Effector memory CD4-positive, alpha-beta T cell (primary cell): ENCODE measurements around the gene CRMP1.

Experiments
- DNase-seq, 3 donors: peaks; one replicate each; pipeline ENCODE4 v3.0.0-alpha.2; 2020
- H3K27ac ChIP-seq: 2 replicates; pipeline ENCODE4 v1.7.0; 2013; ENCODE audit warnings: mild to moderate bottlenecking, low read length, moderate library complexity; ENCODE audit not compliant: insufficient read depth, poor library complexity, severe bottlenecking
- H3K27me3 ChIP-seq: replicated peaks from 2 replicates; pipeline ENCODE4 v1.7.0; 2013; ENCODE audit warnings: mild to moderate bottlenecking, low read length; ENCODE audit not compliant: insufficient read depth, control insufficient read depth, poor library complexity, severe bottlenecking
- H3K36me3 ChIP-seq: 2 replicates; pipeline ENCODE4 v1.7.0; 2013; ENCODE audit warnings: mild to moderate bottlenecking, low read length, moderate library complexity; ENCODE audit not compliant: control insufficient read depth, insufficient read depth
- H3K4me1 ChIP-seq: 2 replicates; pipeline ENCODE4 v1.7.0; 2013; ENCODE audit warnings: low read length, mild to moderate bottlenecking; ENCODE audit not compliant: control insufficient read depth, insufficient read depth, poor library complexity, severe bottlenecking
- H3K4me3 ChIP-seq: 2 replicates; pipeline ENCODE4 v1.7.0; 2013; ENCODE audit warnings: low read length, low read depth, mild to moderate bottlenecking; ENCODE audit not compliant: insufficient read depth, poor library complexity, severe bottlenecking
- H3K9me3 ChIP-seq: 2 replicates; pipeline ENCODE4 v1.7.0; 2013; ENCODE audit warnings: mild to moderate bottlenecking, low read length, moderate library complexity; ENCODE audit not compliant: control insufficient read depth

The CRMP1 gene

GRCh38 chr4:5881340-5881739, 11.5 kb downstream of the CRMP1 start:
- Histone ChIP-seq H3K4me3 (no peak overlapping the region), H3K9me3 (no peaks in the 10 kb centered on the region), H3K4me1 (no peaks in the 10 kb centered on the region), H3K36me3 (no peaks in the 10 kb centered on the region), H3K27me3 (peaks cover 8% of the 10 kb centered on the region), H3K27ac (no peak overlapping the region)
- DNase-seq: no peak

GRCh38 chr4:5878359-5878758, 14.5 kb downstream of the CRMP1 start:
- no peak overlapping the region for H3K27ac ChIP-seq
- H3K4me3 ChIP-seq: no peak overlapping the region
- H3K9me3 ChIP-seq: no peaks in the 10 kb centered on the region
- no peaks in the 10 kb centered on the region for H3K36me3 ChIP-seq
- H3K4me1 ChIP-seq: no peaks in the 10 kb centered on the region
- no peak for DNase-seq
- H3K27me3 ChIP-seq: no peaks in the 10 kb centered on the region

- Histone ChIP-seq H3K27me3 (no peaks in the 10 kb centered on the region), H3K9me3 (no peaks in the 10 kb centered on the region), H3K36me3 (no peaks in the 10 kb centered on the region), H3K4me3 (no peak overlapping the region), H3K4me1 (no peaks in the 10 kb centered on the region), H3K27ac (no peak overlapping the region)
- DNase-seq: no peak
Observed at GRCh38 chr4:5877392-5877791, 15.5 kb downstream of the CRMP1 start.

- H3K4me3 ChIP-seq: no peak overlapping the region
- no peak overlapping the region for H3K27ac ChIP-seq
- H3K36me3 ChIP-seq: no peaks in the 10 kb centered on the region
- H3K9me3 ChIP-seq: no peaks in the 10 kb centered on the region
- no peaks in the 10 kb centered on the region for H3K27me3 ChIP-seq
- no peak for DNase-seq
- H3K4me1 ChIP-seq: no peaks in the 10 kb centered on the region
Observed at GRCh38 chr4:5874811-5875449, 18.0 kb downstream of the CRMP1 start.

- Histone ChIP-seq H3K27me3 (no peaks in the 10 kb centered on the region), H3K4me3 (no peak overlapping the region), H3K36me3 (no peaks in the 10 kb centered on the region), H3K4me1 (peaks cover 3% of the 10 kb centered on the region), H3K27ac (no peak overlapping the region), H3K9me3 (no peaks in the 10 kb centered on the region)
- no peak for DNase-seq
Observed at GRCh38 chr4:5870701-5871100, 22.2 kb downstream of the CRMP1 start.

GRCh38 chr4:5869966-5870619, 22.8 kb downstream of the CRMP1 start:
- Histone ChIP-seq H3K27ac (no peak overlapping the region), H3K27me3 (no peaks in the 10 kb centered on the region), H3K36me3 (no peaks in the 10 kb centered on the region), H3K4me1 (peaks cover 3% of the 10 kb centered on the region), H3K9me3 (no peaks in the 10 kb centered on the region), H3K4me3 (no peak overlapping the region)
- DNase-seq: no peak

- Histone ChIP-seq H3K27ac (no peak overlapping the region), H3K4me3 (no peak overlapping the region), H3K27me3 (no peaks in the 10 kb centered on the region), H3K9me3 (no peaks in the 10 kb centered on the region), H3K36me3 (no peaks in the 10 kb centered on the region), H3K4me1 (peaks cover 3% of the 10 kb centered on the region)
- no peak for DNase-seq
Observed at GRCh38 chr4:5867866-5868265, 25.0 kb downstream of the CRMP1 start.

- H3K36me3 ChIP-seq: no peaks in the 10 kb centered on the region
- no peaks in the 10 kb centered on the region for H3K27me3 ChIP-seq
- no peak overlapping the region for H3K27ac ChIP-seq
- no peak for DNase-seq
- H3K4me1 ChIP-seq: peaks cover 3% of the 10 kb centered on the region
- no peaks in the 10 kb centered on the region for H3K9me3 ChIP-seq
- no peak overlapping the region for H3K4me3 ChIP-seq
Observed at GRCh38 chr4:5866841-5867813, 25.8 kb downstream of the CRMP1 start.

GRCh38 chr4:5865896-5866599, 26.8 kb downstream of the CRMP1 start:
- Histone ChIP-seq H3K4me1 (peaks cover 3% of the 10 kb centered on the region), H3K27ac (no peak overlapping the region), H3K4me3 (no peak overlapping the region), H3K36me3 (no peaks in the 10 kb centered on the region), H3K9me3 (no peaks in the 10 kb centered on the region), H3K27me3 (no peaks in the 10 kb centered on the region)
- DNase-seq: no peak
